ENCODE results near the gene KPNA6.

Gene KPNA6

GRCh38 chr1:32186077-32186476, 78.2 kb downstream of the KPNA6 start:
- DNase-seq (ENCODE audit: low spot score), result no peak
- in situ Hi-C loops (cut with MboI; ENCODE audit: low sequenced_read_pairs, unreplicated experiment), result no loop called here
- no peak for TF ChIP-seq CTCF (IDR thresholded peaks at IDR 0.05; ENCODE audit: borderline replicate concordance, control extremely low read depth, extremely low read depth, insufficient read depth, missing control alignments)

- TF ChIP-seq CTCF (IDR thresholded peaks at IDR 0.05; ENCODE audit: borderline replicate concordance, control extremely low read depth, extremely low read depth, insufficient read depth, missing control alignments), result no peak
- DNase-seq (ENCODE audit: low spot score), result no peak
- in situ Hi-C loops (cut with MboI; ENCODE audit: low sequenced_read_pairs, unreplicated experiment), result no loop called here
Measured at GRCh38 chr1:32186491-32186890, 78.6 kb downstream of the KPNA6 start.

GRCh38 chr1:32187850-32188249, 80.0 kb downstream of the KPNA6 start:
- in situ Hi-C loops (cut with MboI; ENCODE audit: low sequenced_read_pairs, unreplicated experiment), result no loop called here
- no peak for DNase-seq (ENCODE audit: low spot score)

GRCh38 chr1:32192220-32192948, 84.5 kb downstream of the KPNA6 start:
- no peak for DNase-seq (ENCODE audit: low spot score)
- in situ Hi-C loops (cut with MboI; ENCODE audit: low sequenced_read_pairs, unreplicated experiment), result no loop called here
- no peak for TF ChIP-seq CTCF (IDR thresholded peaks at IDR 0.05; ENCODE audit: borderline replicate concordance, control extremely low read depth, extremely low read depth, insufficient read depth, missing control alignments)

More at GRCh38 chr1:32187850-32188249, 80.0 kb downstream of the KPNA6 start:
- no peak for TF ChIP-seq CTCF (IDR thresholded peaks at IDR 0.05; ENCODE audit: borderline replicate concordance, control extremely low read depth, extremely low read depth, insufficient read depth, missing control alignments)

- in situ Hi-C loops (cut with MboI; ENCODE audit: low sequenced_read_pairs, unreplicated experiment), result no loop called here
- TF ChIP-seq CTCF (IDR thresholded peaks at IDR 0.05; ENCODE audit: borderline replicate concordance, control extremely low read depth, extremely low read depth, insufficient read depth, missing control alignments), result no peak
- DNase-seq (ENCODE audit: low spot score), result no peak
Measured at GRCh38 chr1:32194984-32195383, 87.1 kb downstream of the KPNA6 start.

GRCh38 chr1:32195531-32195930, 87.7 kb downstream of the KPNA6 start:
- in situ Hi-C loops (cut with MboI; ENCODE audit: low sequenced_read_pairs, unreplicated experiment), result no loop called here
- DNase-seq (ENCODE audit: low spot score), result no peak
- TF ChIP-seq CTCF (IDR thresholded peaks at IDR 0.05; ENCODE audit: borderline replicate concordance, control extremely low read depth, extremely low read depth, insufficient read depth, missing control alignments), result no peak

Data from GM13976 (cell line).